H9 (cell line): ENCODE measurements around the gene TACC2. TPM values are rescaled to one million over a fixed set of nuclear protein-coding genes. Genes with fewer than 3 reads are reported as not detected.
A peak's percentile ranks its signal among the peaks of the same experiment; 100 is the strongest.

Experiments
- DNase-seq: peaks from one replicate; pipeline ENCODE4 v3.0.0-alpha.2; 2017
- H2AFZ ChIP-seq: one replicate; pipeline ENCODE4 v1.6.1; 2013; ENCODE audit warnings: mild to moderate bottlenecking, low read length, control low read depth, moderate library complexity
- H2AK5ac ChIP-seq: 2 replicates; pipeline ENCODE4 v1.6.1; 2013; ENCODE audit warnings: low read length, control low read depth, mixed read lengths; ENCODE audit not compliant: insufficient read length
- H2BK120ac ChIP-seq: one replicate; pipeline ENCODE4 v1.6.1; 2013; ENCODE audit warnings: low read depth, mild to moderate bottlenecking, low read length, control low read depth, inconsistent platforms; ENCODE audit not compliant: poor library complexity, severe bottlenecking
- H2BK12ac ChIP-seq: 2 replicates; pipeline ENCODE4 v1.6.1; 2013; ENCODE audit warnings: low read length, control low read depth, mixed read lengths, low read depth; ENCODE audit not compliant: insufficient read length
- H2BK15ac ChIP-seq: 2 replicates; pipeline ENCODE4 v1.6.1; 2013; ENCODE audit warnings: low read depth, low read length, control low read depth
- H2BK20ac ChIP-seq: one replicate; pipeline ENCODE4 v1.6.1; 2013; ENCODE audit warnings: low read depth, mild to moderate bottlenecking, low read length, control low read depth, inconsistent platforms; ENCODE audit not compliant: poor library complexity, severe bottlenecking
- H2BK5ac ChIP-seq: 2 replicates; pipeline ENCODE4 v1.6.1; 2013; ENCODE audit warnings: low read length, control low read depth, mixed read lengths; ENCODE audit not compliant: insufficient read length
- H3K14ac ChIP-seq: 2 replicates; pipeline ENCODE4 v1.6.1; 2013; ENCODE audit warnings: low read length, control low read depth; ENCODE audit not compliant: insufficient read depth
- H3K18ac ChIP-seq: 2 replicates; pipeline ENCODE4 v1.6.1; 2013; ENCODE audit warnings: low read depth, mild to moderate bottlenecking, mixed read lengths, low read length, control low read depth; ENCODE audit not compliant: insufficient read length
- H3K23ac ChIP-seq: 2 replicates; pipeline ENCODE4 v1.6.1; 2013; ENCODE audit warnings: low read length, control low read depth, mixed read lengths, low read depth; ENCODE audit not compliant: insufficient read length
- H3K23me2 ChIP-seq: 2 replicates; pipeline ENCODE4 v1.6.1; 2013; ENCODE audit warnings: low read depth, mild to moderate bottlenecking, mixed read lengths, low read length, control low read depth; ENCODE audit not compliant: insufficient read length, poor library complexity, severe bottlenecking
- H3K27ac ChIP-seq: 2 replicates; pipeline ENCODE4 v1.5.1; 2013; ENCODE audit warnings: low read length, control low read depth, mixed read lengths, low read depth; ENCODE audit not compliant: insufficient read length
- H3K27me3 ChIP-seq: 2 replicates; pipeline ENCODE4 v1.6.1; 2013; ENCODE audit warnings: low read length, control low read depth, inconsistent platforms; ENCODE audit not compliant: insufficient read depth
- H3K4ac ChIP-seq: 2 replicates; pipeline ENCODE4 v1.6.1; 2013; ENCODE audit warnings: low read depth, mild to moderate bottlenecking, control low read depth, inconsistent platforms, low read length, moderate library complexity
- H3K4me1 ChIP-seq: 2 replicates; pipeline ENCODE4 v1.6.1; 2013; ENCODE audit warnings: low read length, control low read depth, inconsistent platforms; ENCODE audit not compliant: insufficient read depth
- H3K4me2 ChIP-seq: 2 replicates; pipeline ENCODE4 v1.6.1; 2013; ENCODE audit warnings: low read length, control low read depth, mixed read lengths; ENCODE audit not compliant: insufficient read length, insufficient read depth
- H3K56ac ChIP-seq: 2 replicates; pipeline ENCODE4 v1.6.1; 2013; ENCODE audit warnings: low read depth, mild to moderate bottlenecking, mixed read lengths, low read length, control low read depth; ENCODE audit not compliant: insufficient read length
- H3K79me1 ChIP-seq: 2 replicates; pipeline ENCODE4 v1.6.1; 2013; ENCODE audit warnings: low read depth, mild to moderate bottlenecking, moderate library complexity, low read length, control low read depth, inconsistent platforms; ENCODE audit not compliant: insufficient read depth, poor library complexity, severe bottlenecking
- H3K79me2 ChIP-seq: 2 replicates; pipeline ENCODE4 v1.6.1; 2013; ENCODE audit warnings: low read length, control low read depth, inconsistent platforms; ENCODE audit not compliant: insufficient read depth
- H3K9ac ChIP-seq: 2 replicates; pipeline ENCODE4 v1.6.1; 2013; ENCODE audit warnings: low read length, control low read depth, mixed read lengths; ENCODE audit not compliant: insufficient read length; ENCODE audit errors: extremely low read depth
- H3K9me3 ChIP-seq: one replicate; pipeline ENCODE4 v1.6.1; 2013; ENCODE audit warnings: low read depth, low read length, inconsistent platforms; ENCODE audit not compliant: control insufficient read depth
- H3T11ph ChIP-seq: one replicate; pipeline ENCODE4 v1.6.1; 2013; ENCODE audit warnings: mild to moderate bottlenecking, low read length, control low read depth, inconsistent platforms
- H4K20me1 ChIP-seq: one replicate; pipeline ENCODE4 v1.6.1; 2013; ENCODE audit not compliant: control insufficient read depth, insufficient read length, insufficient read depth
- H4K5ac ChIP-seq: 2 replicates; pipeline ENCODE4 v1.6.1; 2013; ENCODE audit warnings: low read depth, mild to moderate bottlenecking, mixed read lengths, low read length, control low read depth; ENCODE audit not compliant: insufficient read length
- H4K8ac ChIP-seq: replicated peaks from 2 replicates; pipeline ENCODE4 v1.6.1; 2013; ENCODE audit warnings: low read length, control low read depth, mixed read lengths, low read depth; ENCODE audit not compliant: insufficient read length
- H4K91ac ChIP-seq: 2 replicates; pipeline ENCODE4 v1.6.1; 2013; ENCODE audit warnings: low read depth, mild to moderate bottlenecking, moderate library complexity, mixed read lengths, low read length, control low read depth; ENCODE audit not compliant: insufficient read length
- H3K27ac Mint-ChIP-seq, 3 experiments: 2 replicates in 2 of 3; 3 replicates in 1 of 3; pipeline ENCODE4 v1.8.0; 2020 to 2021; ENCODE audit warnings: mixed read lengths in 3 of 3, mild to moderate bottlenecking in 1 of 3, moderate library complexity in 1 of 3
- H3K27me3 Mint-ChIP-seq: 2 replicates; pipeline ENCODE4 v1.8.0; 2021; ENCODE audit warnings: low read depth, mild to moderate bottlenecking, moderate library complexity, mixed read lengths
- H3K36me3 Mint-ChIP-seq, 3 experiments: 2 replicates in 2 of 3; 3 replicates in 1 of 3; pipeline ENCODE4 v1.8.0; 2020 to 2021; ENCODE audit warnings: low read depth in 3 of 3, mixed read lengths in 3 of 3; ENCODE audit not compliant: insufficient read depth in 1 of 3
- H3K4me1 Mint-ChIP-seq, 2 experiments: 2 replicates each; pipeline ENCODE4 v1.8.0; 2020; ENCODE audit warnings: mixed read lengths in 2 of 2
- H3K4me3 Mint-ChIP-seq, 2 experiments: 2 replicates in 1 of 2; 3 replicates in 1 of 2; pipeline ENCODE4 v1.8.0; 2020 to 2021; ENCODE audit warnings: mild to moderate bottlenecking in 2 of 2, mixed read lengths in 2 of 2, moderate library complexity in 1 of 2
- H3K9me3 Mint-ChIP-seq, 2 experiments: 2 replicates in 1 of 2; 3 replicates in 1 of 2; pipeline ENCODE4 v1.8.0; 2020; ENCODE audit warnings: mild to moderate bottlenecking in 2 of 2, mixed read lengths in 2 of 2, moderate library complexity in 1 of 2
- WGBS: extraction: QIAGEN DNeasy Blood & Tissue Kit; methylation state at CpG from one replicate; pipeline ENCODE4 v1.1.7; 2013; ENCODE audit warnings: missing lambda C conversion rate, low lambda C conversion rate, mixed read lengths; ENCODE audit not compliant: insufficient read length; ENCODE audit errors: extremely low coverage; 5-methylcytosine and 5-hydroxymethylcytosine counted together
- total RNA-seq: library from RNA; stranded (reverse); gene quantifications from 2 replicates; pipeline ENCODE4 v1.2.1, GENCODE V29; 2021
- TF ChIP-seq, protein P1 (sequence below): fragments of 200-600 bp; sonication (generic); conservative IDR thresholded peaks from 3 replicates; pipeline ENCODE4 v1.8.0; 2021; ENCODE audit warnings: antibody characterized with exemption, mild to moderate bottlenecking

TACC2 gene
- total RNA-seq, 1 experiment from 2014 or later: 58.1 TPM

DNA sequence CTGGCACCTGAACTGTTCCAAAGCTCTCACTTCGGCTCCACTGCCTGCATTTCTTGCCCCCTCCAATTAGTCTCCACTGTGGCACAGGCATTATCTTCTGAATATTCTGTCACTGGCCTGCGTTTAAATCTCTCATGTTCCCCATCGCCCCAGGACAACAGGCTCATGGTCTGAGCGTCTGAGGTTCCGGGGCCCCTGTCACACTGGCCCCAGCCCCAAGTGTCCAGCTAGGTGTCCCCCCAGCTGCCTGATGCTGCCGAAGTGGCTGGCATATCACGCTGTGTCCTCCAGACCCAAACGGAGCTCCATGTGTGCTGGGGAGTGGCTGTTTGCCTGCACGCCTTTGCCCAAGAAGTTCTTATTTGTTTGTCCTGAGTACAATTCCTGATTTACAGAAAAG, 135.4 kb downstream of the TACC2 start:
- peak overlapping the region; percentile 0 to 68 (median 39); a peak in 6 of 7 replicates for H3K27ac Mint-ChIP-seq
- DNase-seq: no peak
- H3K9me3 Mint-ChIP-seq: peaks cover 0 to 4% of the 10 kb centered on the region in 2 experiments; a peak in 1 of 5 replicates

More for the DNA sequence above, 135.4 kb downstream of the TACC2 start:
- H3T11ph ChIP-seq: no peak overlapping the region
- H3K79me1 ChIP-seq: no peaks in the 10 kb centered on the region
- no peak overlapping the region for H2AFZ ChIP-seq
- TF ChIP-seq, protein P1, sequence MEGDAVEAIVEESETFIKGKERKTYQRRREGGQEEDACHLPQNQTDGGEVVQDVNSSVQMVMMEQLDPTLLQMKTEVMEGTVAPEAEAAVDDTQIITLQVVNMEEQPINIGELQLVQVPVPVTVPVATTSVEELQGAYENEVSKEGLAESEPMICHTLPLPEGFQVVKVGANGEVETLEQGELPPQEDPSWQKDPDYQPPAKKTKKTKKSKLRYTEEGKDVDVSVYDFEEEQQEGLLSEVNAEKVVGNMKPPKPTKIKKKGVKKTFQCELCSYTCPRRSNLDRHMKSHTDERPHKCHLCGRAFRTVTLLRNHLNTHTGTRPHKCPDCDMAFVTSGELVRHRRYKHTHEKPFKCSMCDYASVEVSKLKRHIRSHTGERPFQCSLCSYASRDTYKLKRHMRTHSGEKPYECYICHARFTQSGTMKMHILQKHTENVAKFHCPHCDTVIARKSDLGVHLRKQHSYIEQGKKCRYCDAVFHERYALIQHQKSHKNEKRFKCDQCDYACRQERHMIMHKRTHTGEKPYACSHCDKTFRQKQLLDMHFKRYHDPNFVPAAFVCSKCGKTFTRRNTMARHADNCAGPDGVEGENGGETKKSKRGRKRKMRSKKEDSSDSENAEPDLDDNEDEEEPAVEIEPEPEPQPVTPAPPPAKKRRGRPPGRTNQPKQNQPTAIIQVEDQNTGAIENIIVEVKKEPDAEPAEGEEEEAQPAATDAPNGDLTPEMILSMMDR: no peak
- H3K4me2 ChIP-seq: no peak overlapping the region
- no peak overlapping the region for H2BK15ac ChIP-seq
- no peak overlapping the region; a peak in 1 of 5 replicates for H3K4me3 Mint-ChIP-seq
- no peaks in the 10 kb centered on the region for H4K20me1 ChIP-seq
- H3K14ac ChIP-seq: no peak overlapping the region; the same call in 1 of the 2 replicates
- no peak overlapping the region for H2BK12ac ChIP-seq
- no CpG with 5 or more reads among the region's 9 CpGs for WGBS
- H3K27me3 Mint-ChIP-seq: no peaks in the 10 kb centered on the region; the same call in 1 of the 2 replicates
- H3K27ac ChIP-seq: no peak overlapping the region
- H3K9me3 ChIP-seq: no peaks in the 10 kb centered on the region
- peaks cover 32 to 49% of the 10 kb centered on the region in 2 experiments for H3K4me1 Mint-ChIP-seq
- peaks cover 0 to 20% (median 1%) of the 10 kb centered on the region in 3 experiments; a peak in 6 of 7 replicates for H3K36me3 Mint-ChIP-seq
- H2BK120ac ChIP-seq: no peak overlapping the region
- no peaks in the 10 kb centered on the region; the same call in 1 of the 2 replicates for H3K4me1 ChIP-seq
- H4K5ac ChIP-seq: no peak overlapping the region
- no peak overlapping the region for H3K4ac ChIP-seq
- no peak overlapping the region for H3K56ac ChIP-seq
- no peaks in the 10 kb centered on the region for H3K27me3 ChIP-seq
- H2BK5ac ChIP-seq: no peak overlapping the region
- no peaks in the 10 kb centered on the region; the same call in 1 of the 2 replicates for H3K79me2 ChIP-seq
- no peak overlapping the region for H4K8ac ChIP-seq
- no peaks in the 10 kb centered on the region for H3K23me2 ChIP-seq
- no peak overlapping the region for H2AK5ac ChIP-seq
- no peak overlapping the region for H4K91ac ChIP-seq
- no peak overlapping the region for H3K18ac ChIP-seq
- no peak overlapping the region for H3K9ac ChIP-seq
- H2BK20ac ChIP-seq: no peak overlapping the region
- H3K23ac ChIP-seq: no peak overlapping the region
